Activated CD4-positive, alpha-beta T cell treated with anti-CD3 and anti-CD28 coated beads for 48 hours (primary cell): ENCODE measurements around the gene GPC3.

ENCODE experiments used
- DNase-seq: peaks from one replicate; pipeline ENCODE4 v3.0.0-alpha.2; 2020

Gene GPC3

GRCh38 chrX:133674726-133675470 is 310.5 kb downstream of the GPC3 start:
- DNase-seq = no peak

GRCh38 chrX:133670383-133670782 is 315.0 kb downstream of the GPC3 start:
- no peak for DNase-seq

GRCh38 chrX:133669214-133669613 is 316.2 kb downstream of the GPC3 start:
- no peak for DNase-seq

- DNase-seq = peak; percentile 3
These were observed 317.0 kb downstream of the GPC3 start for GRCh38 chrX:133668225-133668931.

GRCh38 chrX:133666256-133666655 is 319.1 kb downstream of the GPC3 start:
- no peak for DNase-seq

- DNase-seq = no peak
These were observed 323.2 kb downstream of the GPC3 start for GRCh38 chrX:133661962-133662839.

- no peak for DNase-seq
These were observed 325.1 kb downstream of the GPC3 start for GRCh38 chrX:133660281-133660680.

GRCh38 chrX:133658293-133658911 is 327.0 kb downstream of the GPC3 start:
- DNase-seq = no peak

DNA sequence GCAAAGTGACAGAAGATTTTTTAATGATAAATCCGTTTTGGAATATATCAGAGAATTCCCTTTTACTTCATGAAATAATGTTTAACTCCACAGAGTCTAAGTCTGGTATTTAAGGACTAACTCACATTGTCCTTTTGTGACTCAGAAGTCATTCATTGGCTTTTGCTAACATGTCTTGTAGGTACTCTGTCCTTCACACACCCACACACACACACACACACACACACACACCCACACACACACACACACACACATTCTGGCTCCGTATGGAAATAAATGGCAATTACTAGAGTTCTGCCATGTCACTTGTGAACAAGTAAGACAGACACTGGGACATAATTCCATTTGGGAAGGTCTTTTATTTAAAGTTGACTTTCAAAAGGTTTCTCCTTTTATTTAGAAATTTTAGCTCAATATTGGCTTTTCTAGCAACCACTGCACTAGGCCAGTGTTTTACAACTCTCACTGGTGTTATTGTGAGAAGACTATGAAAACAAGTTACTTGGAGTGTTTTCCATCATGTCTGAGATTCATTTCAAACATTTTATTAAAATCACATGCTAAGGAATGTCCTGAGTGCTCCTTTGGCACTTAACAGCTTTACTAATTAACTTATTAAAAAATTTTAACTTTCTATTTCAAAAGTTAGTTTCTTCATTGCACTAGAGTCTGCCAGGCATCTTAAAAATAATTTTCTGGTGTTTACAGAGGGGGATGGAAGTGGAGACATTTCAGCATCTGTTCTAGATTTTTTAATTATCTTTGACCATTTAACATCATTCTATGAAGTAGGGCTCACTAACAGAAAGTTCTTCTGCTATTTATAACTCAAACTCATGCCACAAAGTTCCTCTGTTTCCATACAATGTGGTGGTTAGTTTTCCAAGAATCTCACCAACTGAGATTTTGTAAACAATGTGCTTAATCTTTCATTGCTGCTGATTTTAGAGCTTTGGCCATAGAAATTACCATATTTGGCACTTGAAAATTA is 329.8 kb downstream of the GPC3 start:
- no peak for DNase-seq

DNA sequence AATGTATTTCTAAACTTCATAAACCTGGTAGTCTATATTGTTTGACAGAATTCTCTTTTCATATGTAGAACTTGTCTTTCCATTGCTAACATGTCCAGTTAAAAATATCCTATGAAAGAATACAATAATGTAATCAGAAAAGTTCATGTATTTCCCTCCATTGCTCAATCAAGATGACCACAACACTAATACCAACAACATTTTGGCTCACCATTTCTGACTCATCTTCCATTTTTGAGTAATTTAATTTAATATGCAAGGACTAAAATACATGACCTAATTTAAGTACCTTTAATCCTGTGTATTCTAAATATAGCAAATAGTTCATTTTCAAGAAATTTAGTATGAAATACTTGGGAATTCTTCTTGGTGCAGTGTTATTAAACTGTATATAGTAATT is 330.6 kb downstream of the GPC3 start:
- no peak for DNase-seq

DNA sequence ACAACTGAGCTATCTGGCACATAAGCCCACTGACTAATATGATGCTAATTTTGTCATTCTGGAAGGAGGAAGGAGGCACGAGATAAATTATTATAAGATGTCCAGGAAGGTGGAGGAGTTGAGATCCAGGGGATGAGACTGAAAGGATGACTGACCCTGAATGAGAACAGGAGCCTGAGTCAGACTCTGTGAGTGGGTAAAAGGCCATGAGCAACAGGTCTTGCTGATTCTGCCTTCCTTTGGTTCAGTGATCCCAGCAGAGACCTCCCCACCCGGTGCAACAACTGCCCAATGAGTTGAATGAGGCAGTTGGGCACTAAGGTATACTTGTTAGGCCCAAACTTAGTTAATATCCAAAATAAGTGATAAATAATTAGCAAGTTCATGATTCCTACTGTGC is 332.0 kb downstream of the GPC3 start:
- DNase-seq = no peak

DNA sequence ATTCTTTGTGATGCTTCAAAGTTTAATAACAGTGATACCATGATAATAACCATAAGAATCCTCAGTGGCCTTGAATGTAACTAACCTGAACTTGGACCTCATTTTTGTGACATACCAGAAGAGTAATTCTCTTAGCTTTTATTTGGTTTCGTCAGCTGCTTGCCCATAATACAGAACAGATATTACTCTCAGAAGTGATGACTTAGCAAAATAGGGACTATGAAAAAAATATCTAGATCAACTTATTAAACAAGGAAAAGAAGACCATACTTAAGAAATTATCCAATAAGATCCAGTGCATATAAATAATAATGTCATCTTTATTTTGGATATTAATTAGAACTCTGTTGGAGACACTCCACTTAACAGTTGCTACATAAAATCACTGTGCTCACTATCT is 333.2 kb downstream of the GPC3 start:
- DNase-seq = no peak

- DNase-seq = no peak
These were observed 335.2 kb downstream of the GPC3 start for GRCh38 chrX:133650239-133650638.

DNA sequence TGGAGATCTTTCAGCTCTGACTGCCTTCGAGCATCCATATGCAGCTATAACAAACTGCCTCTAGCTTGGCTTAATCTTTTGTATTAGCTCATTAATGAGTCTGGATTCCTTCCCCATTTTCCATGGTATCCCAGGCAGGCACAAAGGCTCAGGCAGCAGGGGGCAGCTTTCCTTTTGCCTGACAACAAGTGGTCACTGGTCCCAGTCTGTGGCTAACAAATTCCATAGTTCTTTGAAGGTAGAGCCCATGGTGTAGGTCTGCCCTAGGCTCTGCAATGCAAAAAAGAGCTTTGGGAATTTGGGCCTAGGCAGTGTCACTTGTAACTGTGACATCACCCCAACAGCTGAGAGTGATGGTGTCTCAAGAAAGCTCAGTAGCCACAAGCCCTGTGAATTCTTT is 335.7 kb downstream of the GPC3 start:
- DNase-seq = no peak

DNA sequence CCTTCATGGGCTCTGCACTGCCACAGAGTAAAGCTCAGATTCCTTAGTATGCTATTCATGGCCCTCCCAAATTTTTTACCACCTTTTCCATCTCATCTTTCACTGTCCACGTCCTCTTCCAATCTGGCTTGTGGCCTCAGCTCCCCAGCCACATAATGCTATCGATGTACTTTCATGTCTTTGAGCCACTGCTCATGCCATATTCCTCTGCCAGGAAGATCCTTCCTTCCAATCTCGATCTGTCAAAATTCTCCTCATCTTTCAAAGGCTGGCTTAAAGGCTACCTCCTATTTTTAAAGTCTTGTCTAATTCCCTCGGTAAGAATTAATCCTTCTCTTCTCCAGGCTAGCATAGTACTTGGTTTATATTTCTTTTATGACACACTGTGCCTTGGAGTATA is 336.8 kb downstream of the GPC3 start:
- DNase-seq = no peak

DNA sequence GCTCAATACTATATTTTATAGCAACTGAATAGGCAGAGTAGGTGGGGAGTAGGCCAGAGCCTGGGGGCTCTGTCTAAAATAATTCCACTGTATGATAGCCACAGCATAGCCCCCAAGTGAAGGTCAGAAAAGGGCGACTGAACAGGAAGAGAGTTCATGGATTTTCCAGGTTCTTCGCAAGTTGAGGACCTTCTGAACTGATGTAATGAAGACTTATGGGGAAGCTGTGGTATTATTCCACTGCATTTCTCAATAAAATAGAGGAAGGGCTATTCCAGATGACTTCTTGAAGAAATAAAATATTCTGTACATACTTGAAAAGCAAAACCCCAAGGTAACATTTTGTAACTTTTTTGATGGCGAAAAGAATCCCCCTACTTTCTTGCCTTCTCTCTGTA is 338.7 kb downstream of the GPC3 start:
- no peak for DNase-seq

GRCh38 chrX:133645977-133646718 is 339.2 kb downstream of the GPC3 start:
- no peak for DNase-seq

- DNase-seq = no peak
These were observed 340.1 kb downstream of the GPC3 start for GRCh38 chrX:133645256-133645655.

DNA sequence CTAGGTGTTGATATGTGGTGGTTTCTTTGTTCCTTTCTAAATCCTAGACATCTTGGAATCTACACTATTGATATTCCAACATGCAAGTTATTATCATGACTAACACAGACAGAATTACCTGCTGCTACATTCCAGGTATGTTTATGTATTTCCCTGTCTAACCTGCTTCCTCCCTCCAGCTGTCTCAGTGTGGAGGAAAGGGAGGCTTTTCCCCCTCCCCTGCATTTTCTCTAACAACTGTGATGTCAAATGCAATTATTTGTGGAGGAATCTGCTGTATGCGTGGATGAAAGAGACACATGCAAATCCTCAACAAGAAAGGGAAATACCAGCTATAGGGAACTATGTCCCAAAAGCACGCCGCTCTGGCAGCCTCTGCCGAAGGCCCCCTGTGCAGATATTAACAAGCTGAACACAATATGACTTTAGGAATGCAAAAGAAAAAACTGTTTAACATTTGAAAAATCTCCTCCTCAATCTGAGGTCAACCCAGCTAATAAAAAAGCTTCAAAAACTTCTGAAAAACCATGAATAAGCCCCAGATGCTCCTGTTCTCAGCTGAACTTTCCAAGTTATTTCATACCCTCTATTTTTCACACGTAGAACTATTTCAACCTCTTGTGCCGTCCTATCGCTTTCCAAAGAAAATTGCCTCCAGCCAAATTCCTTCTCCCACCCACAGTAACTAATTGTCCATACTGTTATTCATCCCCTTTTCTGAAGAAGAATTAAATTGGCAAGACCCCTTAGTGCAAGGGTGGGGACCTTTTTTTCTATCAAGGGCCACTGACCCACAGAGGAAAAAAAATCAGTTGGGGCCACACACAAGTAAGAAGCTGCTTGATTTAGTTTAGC is 345.0 kb downstream of the GPC3 start:
- DNase-seq = no peak

- no peak for DNase-seq
These were observed 345.7 kb downstream of the GPC3 start for GRCh38 chrX:133639726-133640125.
